GM19397 (cell line): ENCODE data around the gene LENG9.
"Not testable (repeated sequence)": the region's sequence is repeated elsewhere in the genome, so short reads cannot be mapped to it uniquely, and the experiment has no call there.

Experiments
- ATAC-seq: cut with Tn5 transposase; IDR thresholded peaks from one replicate; pipeline ENCODE4 v1.9.1; 2021; ENCODE audit warnings: mild to moderate bottlenecking, moderate library complexity; ENCODE audit not compliant: unreplicated experiment

Gene LENG9

DNA sequence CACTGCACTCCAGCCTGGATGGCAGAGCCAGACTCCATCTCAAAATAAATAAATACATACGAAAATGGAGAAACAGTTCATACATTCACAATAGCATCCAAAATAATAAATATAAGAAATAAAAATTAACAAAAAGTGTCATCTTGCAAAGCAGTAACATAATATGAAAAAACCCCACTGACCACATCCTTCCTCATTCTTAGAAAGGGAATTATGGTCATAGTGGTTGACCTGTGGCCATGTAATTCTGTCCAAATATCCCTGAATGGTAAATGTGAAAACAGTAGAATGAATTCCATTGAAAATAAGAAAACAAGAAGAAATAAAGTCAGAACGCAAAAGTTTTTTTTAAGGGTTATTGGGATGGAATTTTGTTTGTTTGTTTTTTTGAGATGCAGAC lies 16.5 kb upstream of the LENG9 start:
- ATAC-seq, result no peak

DNA sequence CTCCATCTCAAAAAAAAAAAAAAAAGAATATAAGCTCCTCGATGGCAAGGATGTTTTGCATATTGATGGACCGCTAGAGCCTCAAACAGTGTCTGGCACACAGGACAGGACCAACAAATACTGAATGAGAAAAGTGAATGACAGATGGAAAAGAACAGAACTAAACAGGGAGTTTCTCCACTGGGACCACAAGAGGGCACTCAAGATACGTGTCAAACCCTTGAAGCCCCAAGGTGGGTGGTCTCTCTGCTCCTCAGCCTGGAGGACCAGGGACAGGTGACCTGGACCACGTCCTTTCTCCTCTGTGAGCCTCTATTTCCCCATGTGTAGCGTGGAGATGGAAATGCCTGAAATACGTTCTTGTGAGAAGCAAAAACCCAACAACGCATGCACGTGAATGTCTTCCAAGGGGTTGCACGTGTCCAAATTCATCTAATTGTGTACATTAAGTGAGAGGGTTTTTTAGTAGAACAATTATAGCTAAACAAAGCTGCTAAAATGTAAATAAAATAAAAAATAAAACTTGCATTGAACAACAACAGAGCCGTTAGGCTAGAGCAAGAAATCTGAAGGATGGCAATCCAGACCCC lies 15.2 kb upstream of the LENG9 start:
- ATAC-seq, result no peak

DNA sequence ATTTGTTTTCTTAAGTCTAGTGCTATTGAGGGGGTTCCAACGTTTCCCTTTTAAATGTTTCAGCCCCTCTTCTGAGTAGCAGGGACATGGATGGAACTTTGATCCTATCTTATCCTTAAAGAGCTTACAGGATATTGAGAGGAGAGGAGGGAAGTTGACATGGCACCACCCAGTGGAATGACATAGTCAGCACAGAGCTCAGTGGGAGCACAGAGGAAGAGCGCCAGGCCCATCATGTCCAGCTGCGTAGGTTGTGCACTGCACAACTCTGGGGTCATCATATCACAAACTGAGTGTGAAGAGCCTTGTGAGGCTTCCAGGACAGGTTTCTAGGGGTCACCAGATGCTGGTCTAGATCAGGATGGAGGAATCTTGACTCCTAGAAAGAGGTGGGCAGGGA lies 14.1 kb upstream of the LENG9 start:
- ATAC-seq, result no peak

DNA sequence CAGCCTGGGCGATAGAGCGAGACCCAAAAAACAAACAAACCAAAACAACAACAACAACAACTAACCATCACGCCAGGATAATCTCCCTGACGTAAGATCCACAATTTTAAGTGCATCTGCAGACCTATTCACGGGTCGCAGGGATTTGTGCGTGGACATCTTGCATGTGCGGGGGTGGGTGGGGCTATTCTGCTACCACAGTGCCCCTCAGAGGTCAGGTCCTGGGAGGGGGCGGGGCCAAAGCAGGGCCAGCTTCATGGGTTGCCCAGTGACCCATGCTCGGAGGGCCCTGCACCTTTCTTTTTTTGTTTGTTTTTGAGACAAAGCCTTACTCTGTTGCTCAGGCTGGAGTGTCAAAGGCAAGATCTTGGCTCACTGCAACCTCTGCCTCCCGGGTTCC lies 12.1 kb upstream of the LENG9 start:
- no peak for ATAC-seq

DNA sequence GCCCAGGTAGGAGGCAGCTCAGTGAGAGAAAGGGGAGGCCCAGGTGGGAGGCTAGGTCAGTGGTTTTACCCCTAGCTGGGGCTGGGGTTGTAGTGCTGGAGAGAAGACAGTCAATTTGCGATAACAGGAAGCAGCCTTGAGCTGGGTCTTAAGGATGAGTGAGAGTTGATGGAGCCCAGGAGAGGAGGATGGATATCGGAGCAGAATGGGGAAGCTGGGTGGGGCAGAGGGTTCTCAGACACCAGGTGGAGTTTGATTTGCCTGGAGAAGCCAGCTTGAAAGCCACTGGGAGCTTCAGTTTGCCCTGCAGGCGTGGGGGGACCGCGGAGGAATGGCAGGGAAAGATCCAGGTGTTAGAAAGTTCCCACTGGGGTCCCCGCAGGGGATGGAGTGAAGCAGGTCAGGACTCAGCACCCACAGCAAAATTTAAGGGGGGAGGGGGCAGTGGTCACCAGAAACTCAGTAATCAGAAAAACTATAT lies 10.4 kb upstream of the LENG9 start:
- no peak for ATAC-seq

DNA sequence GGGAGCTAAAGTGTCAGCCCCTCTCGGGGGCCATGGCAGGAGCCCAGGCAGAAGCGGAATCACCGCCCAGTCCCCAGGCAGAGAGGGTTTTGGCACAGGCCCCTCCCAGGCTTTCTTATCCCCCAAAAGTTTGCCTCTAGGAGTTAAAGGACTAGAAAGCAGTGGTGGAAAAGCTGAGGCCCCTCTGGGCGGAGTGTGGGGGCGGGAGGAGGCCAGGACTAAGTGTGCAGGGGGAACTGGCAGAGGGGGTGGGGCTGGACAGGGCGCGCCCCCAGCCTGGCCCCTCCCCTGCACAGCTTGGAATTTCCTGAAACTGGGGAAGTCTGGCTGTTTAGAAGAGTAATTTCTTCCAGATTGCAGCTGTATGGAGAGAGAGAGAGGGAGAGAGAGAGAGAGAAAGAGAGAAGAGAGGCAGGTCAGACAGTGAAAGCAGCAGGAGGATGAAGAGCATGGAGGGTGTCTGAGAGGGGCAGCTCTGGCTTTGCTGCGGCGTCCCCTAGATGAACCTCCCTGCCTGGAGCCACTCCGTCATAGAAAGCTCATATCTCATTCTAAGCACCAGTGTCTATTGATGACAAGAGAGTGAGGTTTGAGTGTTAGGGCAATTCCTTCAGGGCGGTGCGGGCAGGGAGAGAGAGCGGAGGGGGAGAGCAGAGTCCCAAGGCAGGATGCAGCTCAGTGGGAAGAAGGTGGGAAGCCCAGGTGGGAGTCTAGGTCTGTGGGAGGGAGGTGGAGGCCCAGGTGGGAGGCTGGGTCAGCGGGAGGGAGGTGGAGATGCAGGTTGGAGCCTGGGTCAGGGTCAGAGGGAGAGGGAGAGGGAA lies 9.7 kb upstream of the LENG9 start, which contains the start of gene CDC42EP5:
Gene CDC42EP5, minus strand, starts transcription at position 226 of the 821 bp plus-strand sequence. CDS start 7,749 bp downstream, outside the sequence.
- ATAC-seq, result no peak

DNA sequence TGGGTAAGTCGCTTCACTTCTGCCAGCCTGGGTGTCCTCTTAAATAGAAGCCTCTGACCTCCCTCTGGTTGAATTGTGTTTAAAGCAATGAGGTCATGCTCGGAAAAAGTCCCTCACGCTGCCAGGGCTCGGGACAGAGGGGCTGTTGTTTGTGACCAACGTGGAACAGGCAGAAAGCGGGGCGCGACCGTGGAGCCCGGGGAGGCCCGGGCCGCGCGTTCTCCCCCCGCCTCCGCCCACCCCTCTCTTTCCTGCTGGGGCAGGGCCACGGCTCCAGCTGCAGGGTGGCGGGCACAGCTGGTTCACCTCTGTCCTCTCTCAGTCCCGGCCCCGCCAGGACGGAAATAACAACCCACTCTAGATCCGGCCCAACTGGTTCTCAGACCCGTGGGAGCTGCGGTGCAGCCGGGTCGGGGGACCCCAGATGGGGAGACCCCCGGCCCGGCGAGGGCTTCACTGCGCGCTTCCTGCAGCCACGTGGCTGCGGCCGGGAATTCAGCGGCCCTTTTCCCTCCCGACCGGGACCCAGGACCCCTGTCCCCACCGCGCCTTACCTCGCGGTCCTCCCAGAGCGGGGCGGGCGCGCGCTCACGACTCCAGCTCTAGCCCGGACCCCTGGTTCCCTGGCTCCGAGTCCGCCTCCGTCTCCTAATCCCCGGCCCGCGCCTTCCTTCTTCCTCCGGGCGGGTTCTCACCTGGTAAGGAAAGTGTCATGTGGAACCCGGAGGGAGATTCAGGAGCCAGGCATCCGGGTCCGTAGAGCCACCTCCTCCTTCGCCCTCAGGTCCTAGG lies 7.6 kb upstream of the LENG9 start:
- ATAC-seq, result no peak

DNA sequence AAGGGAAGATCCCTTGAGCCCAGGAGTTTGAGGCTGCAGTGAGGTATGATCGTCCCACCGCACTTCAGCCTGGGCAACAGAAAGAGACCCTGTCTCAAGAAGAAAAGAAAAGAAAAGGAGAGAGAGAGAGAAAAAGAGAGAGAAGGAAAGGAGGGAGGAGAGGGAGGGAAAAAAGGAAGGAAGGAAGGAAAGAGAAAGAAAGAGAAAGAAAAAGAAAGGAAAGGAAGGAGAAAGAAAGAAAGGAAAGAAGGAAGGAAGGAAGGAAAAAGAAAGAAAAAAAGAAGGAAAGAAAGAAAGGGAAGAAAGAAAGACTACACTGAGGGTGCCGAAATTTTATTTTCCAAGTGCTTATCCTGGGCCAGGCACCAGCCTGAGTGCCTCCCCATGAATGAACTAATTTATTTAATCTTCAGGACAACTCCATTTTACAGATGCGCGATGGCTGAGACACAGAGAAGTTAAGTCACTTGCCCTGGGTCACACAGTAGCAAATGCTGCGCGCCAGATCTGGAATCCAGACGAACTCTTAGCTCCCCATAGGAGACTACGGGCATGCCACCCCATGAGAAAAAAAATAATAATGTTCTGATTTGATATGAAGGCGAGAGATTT lies 6.8 kb upstream of the LENG9 start:
- ATAC-seq, result no peak

DNA sequence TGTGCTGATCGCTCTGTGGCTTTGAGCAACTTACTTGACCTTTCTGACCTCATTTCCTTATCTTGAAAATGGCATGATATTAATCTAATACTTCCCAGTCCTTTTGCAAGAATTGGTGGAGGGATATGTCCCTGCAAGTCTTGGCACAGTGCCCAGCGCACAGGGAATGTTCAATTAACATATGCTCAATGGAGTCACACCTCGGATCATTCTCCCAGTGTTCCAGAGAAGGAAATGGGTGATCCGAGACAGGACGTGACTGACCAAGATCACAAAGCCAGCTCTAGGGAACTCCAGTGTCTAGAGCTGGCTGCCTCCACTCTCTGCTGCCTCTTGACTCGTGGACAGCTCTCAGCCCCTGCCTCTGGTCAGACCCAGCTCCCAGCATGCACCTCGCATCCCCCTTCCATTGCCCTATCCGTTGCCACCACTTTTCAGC lies 5.9 kb upstream of the LENG9 start:
- no peak for ATAC-seq

DNA sequence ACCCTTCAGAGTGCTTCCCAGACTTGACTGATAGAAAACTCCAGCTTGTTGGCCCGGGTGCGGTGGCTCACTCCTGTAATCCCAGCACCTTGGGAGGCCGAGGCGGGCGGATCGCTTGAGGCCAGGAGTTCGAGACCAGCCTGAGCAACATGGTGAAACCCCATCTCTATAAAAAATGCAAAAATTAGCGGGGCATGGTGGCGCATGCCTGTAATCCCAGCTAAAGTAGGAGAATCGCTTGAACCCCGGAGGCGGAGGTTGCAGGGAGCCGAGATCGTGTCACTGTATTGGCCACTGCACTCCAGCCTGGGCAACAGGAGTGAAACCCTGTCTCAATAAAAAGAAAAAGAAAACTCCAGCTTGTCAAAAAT lies 2.5 kb upstream of the LENG9 start:
- ATAC-seq, result not testable (repeated sequence)

DNA sequence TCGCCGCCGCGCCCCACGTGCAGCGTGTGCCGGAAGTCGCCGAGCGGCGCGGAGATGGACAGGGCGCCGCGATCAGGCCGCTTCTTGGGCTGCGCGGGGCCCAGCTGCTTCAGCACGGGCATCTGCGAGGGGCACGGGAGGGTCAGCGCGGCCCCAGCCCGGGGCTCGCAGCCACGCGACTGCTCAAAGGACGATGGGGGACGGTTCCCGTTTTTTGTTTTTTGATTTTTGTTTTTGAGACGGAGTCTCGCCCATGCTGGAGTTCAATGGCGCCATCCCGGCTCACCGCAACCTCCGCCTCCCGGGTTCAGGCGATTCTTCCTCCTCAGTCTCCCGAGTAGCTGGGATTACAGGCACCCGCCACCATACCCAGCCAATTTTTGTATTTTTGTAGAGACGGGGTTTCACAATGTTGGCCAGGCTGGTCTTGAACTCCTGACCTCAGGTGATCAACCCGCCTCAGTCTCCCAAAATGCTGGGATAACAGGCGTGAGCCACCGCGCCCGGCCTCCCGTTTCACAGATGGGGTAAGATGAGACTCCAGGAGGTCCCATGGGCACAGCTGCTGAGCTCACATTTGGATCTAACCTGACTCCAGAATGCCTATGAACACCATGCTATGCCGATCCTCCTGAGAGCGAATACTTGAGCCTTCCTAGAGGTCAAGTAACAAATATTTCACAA lies 2.0 kb upstream of the LENG9 start:
- no peak for ATAC-seq

DNA sequence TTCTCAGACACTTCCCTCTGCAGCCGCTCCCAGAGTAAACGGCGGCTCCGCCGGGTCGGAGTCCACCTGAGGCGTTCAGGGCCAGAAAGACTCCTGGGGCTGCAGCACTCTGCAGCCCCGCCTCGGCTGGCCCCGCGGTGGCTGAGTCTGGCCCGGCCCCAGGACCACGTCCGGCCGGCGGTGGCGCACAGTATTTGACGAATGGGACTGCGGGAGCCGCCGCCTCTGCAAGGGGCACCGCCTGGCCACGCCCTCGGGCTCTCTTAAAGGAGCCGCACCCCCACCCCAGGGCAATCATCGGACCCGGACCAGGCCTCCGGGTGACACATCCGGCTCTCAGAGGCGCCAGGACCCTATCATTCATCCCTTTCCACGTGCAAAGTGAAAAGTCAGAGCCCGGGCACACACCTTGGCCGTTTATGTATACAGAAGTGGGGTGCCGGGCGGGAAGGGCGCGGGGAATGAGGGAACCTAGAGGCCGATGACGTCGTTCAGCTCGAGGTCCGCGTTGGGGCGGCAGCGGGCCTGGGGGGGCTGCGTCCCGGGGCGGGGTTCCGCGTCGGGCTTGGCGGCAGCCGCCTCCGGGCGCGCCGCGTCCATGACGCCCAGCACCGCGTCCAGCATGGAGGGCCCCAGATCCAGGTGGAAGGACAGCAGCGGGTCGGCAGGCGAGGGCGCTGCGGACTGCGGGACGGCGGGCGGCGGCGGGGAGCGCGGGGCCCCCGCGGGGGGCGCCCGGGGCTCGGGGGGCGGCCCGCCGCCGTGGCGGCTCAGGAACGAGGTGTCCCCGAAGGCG lies 1.2 kb upstream of the LENG9 start:
- ATAC-seq, result peak; percentile 48

DNA sequence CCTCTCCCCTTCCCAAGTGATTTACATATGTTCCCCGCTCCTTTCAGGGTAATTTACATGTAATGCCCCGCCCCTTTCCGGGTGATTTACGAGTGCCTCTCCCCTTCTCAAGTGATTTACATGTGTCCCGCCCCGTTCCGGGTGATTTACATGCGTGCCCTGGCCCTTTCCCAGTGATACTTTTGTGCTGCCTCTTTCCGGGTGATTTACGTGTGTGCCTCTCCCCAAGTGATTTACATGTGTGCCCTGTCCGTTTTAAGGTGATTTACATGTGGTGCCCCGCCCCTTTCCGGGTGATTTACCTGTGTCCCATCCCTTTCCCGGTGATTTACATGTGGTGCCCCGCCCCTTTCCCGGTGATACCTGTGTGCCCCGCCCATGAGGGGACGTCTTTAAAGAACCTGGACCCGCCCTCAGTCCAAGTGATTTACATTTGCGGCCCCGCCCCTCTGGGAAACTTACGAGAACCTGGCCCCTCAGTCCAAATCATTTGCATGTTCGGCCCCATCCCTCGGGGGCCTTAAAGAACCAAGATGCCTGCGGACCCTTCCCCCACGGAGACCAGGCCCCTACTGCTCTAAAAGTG lies 559 bp upstream of the LENG9 start:
- peak; percentile 38 for ATAC-seq

DNA sequence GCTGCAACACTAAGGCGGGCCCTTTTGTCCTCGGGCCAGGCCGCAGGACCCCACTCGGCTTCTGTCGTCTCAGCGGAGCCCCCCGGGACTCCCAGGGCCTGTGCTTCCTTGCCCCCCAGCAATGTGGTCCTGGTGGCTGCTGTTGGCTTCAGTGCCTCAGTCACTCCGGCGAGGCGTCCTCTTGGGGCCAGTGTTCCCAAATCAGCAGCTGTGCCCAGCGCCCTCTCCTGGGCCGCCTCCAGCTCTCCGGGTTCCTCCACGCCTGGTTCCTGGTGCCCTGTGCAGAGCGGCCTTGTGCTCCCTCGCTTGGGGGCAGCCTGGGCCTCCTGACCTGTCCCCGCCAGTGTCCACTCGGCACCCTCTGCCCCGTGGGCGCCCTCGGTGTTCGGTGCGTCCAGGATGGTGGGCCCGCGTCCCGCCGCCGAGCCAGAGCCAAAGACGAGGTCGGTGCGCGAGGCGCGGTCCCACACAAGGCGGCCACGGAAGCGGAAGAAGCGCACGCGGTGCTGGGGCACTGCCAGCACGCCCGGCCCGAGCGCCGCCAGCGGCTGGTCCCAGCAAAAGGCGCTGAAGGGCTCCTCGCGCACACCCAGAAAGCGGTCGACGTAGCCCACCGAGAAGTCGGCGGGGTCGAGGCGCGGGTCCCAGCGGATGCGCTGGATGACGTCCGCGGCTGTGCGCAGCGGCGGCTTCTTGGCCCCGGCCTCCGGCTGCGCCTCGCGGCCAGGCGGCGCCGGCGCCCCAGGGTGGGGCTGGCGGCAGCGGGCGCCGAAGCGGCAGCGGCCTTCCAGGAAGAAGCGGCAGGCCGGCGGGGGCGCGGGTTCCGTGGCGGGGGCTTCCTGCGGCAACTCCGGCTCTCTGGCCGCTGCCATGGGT lies 685 bp downstream of the LENG9 start:
- ATAC-seq, result peak; percentile 17

DNA sequence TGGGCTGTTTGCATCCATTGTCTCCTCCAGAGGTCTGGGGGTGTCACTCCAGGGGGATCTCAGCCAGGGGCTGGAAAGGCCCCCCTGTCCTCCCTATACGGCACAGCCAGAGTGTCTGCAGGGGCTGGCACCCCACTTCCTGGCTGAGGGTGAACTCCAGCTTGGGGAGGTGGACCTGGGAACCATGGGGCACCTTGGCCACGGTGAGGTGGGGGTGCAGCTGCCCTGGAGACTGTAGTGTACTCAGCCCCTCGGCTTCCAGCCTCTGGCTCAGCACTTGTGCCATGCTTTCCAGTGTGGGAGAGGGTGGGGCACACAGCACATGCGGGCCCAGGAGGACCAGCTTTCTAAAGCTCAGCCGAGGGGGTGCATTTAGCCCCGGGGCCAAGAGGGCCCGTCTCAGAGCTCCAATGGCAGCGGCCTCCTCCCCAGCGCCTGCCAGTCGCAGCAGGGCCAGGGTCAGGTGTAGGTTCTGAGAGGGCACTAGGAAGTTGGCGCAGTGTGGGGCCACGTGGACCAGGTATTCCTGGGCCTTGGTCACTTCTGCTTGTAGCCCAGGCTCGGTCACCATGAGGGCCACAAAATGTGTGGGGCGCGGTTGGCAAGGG lies 1.4 kb downstream of the LENG9 start:
- ATAC-seq, result no peak

DNA sequence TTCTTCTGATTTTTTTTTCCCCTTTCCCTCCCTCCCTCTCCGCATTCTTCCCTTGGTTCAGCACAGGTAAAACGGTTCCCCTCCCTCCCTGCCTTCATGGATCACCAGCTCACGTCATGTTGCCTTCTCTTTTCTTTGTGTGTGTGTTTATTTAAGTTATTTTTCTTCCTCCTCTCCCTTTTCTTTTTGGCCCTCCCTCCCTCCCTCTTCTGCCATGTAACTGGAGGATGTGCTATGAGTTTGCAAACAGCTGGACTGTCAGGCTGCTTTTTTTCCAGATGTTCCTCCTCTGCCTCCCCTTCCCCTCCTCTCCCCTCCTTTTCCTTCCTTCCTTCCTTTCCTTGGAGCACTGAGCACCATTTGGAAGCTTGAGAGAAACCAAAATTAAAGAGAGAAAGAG lies 2.0 kb downstream of the LENG9 start:
- no peak for ATAC-seq

DNA sequence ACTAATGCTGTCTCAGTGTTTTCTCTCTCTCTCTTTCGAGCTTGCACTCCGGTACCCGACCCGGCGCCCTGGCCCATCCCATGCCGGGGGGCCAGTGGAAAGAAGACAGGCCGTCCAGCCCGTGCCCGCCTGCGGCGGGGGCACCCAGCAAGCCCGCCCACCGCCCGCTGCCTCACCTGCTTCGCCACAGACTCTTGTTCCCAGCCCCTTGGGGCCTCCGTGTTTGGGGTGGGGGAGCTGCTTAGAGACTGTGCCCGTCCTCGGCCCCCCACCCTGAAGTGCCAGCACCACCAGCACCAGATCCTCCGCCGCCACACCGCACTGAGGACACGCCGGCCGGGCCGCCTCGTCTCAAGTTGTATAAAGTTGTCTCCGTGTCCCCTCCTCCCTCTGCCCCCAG lies 2.4 kb downstream of the LENG9 start:
- no peak for ATAC-seq
